ENCODE data around the gene CRADD.
"Not testable (repeated sequence)": the region's sequence is repeated elsewhere in the genome, so short reads cannot be mapped to it uniquely, and the experiment has no call there.

CRADD gene

DNA sequence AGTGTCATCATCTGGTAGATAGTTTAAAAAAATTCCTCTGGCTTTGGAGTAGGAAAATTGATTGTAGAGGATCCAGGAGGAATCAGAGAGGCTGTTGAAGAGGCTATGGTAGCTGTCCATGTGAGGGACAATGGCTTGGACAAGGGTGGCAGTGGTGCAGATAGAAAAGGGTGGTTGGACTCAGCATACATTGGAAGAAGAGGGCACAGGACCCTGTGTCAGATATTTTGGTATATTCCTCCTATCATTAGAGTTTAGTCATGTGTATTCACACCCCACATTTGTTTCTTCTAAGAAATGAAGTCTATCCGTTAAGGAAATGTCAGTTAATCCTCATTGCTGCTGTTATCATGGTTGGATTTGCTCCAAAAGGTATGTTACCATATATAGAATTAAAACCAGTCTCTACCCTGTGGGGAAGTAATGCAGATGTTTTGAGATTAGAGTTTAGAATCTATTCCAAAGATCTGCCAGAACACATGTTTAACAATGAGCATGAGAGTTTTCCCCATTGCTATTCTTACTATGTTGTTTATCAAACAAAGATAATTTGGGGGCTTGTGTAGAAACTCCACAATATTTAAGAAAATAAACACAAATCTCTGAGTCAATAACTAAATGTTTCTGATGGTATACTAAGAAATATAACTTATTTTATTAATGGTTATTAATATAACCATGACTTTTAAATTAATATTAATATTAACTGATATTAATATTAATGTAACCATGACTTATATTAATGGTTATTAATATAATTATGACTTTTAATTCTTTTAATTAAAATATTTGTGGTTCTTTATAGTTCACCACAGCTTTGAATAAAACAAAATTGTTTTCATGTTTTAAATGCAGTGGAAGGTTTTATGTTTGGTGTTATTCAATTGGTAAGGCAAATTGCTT is 80.9 kb downstream of the CRADD start:
- DNase-seq (ENCODE audit: low read depth) = no peak

DNA sequence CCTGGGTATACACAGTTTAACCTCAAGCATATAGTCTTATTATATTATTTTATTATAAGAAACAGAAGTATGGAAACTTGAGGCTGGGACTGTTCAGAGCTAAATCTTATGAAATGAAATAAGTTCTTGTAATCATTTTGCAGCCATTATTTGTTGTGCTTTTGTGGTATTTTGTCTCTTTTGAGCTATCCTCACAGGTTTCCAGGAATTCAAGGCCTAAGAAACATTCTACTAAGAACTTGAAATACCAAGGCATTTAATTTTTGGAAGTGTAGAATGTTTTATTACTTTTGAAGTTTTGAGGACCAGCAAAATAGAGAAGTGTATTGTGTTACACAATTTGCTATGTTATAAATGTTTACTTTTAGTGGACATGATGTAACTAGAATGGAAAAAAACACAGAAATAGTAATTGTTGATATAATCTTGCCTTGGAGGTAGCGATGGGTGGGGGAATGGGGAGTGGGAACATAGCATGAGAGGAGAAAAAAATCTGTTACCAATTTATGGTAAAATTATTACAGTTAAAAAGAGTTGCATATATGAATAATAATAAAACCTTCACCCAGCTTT is 81.7 kb downstream of the CRADD start:
- no peak for DNase-seq (ENCODE audit: low read depth)

GRCh38 chr12:93759512-93760081 is 82.4 kb downstream of the CRADD start:
- DNase-seq (ENCODE audit: low read depth) = no peak

GRCh38 chr12:93760275-93760875 is 83.2 kb downstream of the CRADD start:
- DNase-seq (ENCODE audit: low read depth) = no peak

- DNase-seq (ENCODE audit: low read depth) = peak; percentile 72
Measured at GRCh38 chr12:93762059-93762719, 85.0 kb downstream of the CRADD start.

GRCh38 chr12:93762912-93763553 is 85.9 kb downstream of the CRADD start:
- DNase-seq (ENCODE audit: low read depth) = no peak

GRCh38 chr12:93763746-93764147 is 86.6 kb downstream of the CRADD start:
- no peak for DNase-seq (ENCODE audit: low read depth)

- DNase-seq (ENCODE audit: low read depth) = no peak
Measured at GRCh38 chr12:93766371-93766770, 89.2 kb downstream of the CRADD start.

- peak; percentile 81 for DNase-seq (ENCODE audit: low read depth)
Measured at GRCh38 chr12:93766796-93767523, 89.8 kb downstream of the CRADD start.

DNA sequence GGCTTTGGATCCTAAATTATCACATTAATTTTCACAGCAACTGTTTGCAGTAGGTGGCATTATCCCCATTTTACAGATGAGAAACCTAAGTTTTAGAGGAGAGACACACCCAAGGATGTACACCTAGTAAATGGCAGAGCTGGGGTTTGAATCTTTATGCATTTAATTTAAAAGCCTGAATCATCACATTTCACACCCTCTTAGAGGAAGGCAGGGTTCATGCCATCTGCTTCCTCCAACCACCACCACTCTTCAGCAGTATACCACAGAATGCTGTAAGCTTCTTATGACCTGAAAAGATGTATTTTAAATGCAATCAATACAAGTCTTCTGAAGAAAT is 90.3 kb downstream of the CRADD start:
- DNase-seq (ENCODE audit: low read depth) = peak; percentile 44

DNA sequence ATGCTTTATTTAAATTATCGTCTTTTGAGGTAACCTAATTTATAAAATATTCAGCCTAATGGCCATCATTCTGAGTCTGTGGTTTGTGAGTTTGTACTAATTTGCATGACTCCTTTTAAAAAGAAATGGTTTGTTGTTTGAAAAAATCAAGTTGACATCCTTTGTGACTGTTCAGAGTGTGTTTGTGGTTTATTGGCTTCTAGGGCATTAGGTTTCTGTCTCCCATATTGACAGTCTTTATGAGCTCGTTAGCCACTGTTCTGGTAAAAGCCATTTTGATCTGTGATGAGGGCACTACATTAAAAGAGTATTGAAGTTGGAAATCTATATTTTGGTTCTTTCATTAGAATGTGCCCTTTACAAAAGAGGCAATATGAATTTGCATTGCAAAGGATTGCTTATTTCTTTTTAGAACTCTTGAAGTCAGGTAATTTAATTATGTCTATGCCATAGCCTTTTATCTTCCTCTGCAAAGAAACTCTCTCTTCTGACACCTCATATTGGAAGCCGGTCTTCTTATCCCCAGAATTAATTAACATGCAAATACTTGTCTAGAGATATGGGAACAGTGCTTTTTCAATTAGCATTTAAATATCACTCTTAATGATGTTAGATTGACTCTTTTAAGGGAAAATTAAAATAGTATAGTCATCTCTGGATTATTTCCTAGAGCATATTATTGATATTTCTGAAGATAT is 95.0 kb downstream of the CRADD start:
- DNase-seq (ENCODE audit: low read depth) = no peak

GRCh38 chr12:93773122-93773871 is 96.1 kb downstream of the CRADD start:
- peak; percentile 62 for DNase-seq (ENCODE audit: low read depth)

DNA sequence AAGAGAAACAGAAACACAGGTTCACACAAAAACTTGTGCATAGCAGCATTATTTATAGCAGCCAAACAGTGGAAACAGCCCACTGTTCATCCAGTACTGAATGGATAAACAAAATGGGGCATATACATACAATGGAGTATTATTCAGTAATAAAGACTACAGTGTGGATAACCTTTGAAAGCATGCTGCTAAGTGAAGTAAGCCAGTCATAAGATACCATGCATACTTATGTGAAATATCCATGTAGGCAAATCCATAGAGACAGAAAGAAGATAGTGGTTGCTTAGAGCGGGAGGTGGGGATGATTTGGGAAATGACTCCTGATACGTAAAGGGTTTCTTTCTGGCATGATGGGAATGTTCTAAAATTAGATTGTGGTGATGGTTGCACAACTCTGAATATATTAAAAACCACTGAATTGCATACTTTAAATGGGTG is 99.4 kb downstream of the CRADD start:
- peak; percentile 65 for DNase-seq (ENCODE audit: low read depth)

- DNase-seq (ENCODE audit: low read depth) = peak; percentile 92
Measured at GRCh38 chr12:93777254-93777653, 100.1 kb downstream of the CRADD start.

DNA sequence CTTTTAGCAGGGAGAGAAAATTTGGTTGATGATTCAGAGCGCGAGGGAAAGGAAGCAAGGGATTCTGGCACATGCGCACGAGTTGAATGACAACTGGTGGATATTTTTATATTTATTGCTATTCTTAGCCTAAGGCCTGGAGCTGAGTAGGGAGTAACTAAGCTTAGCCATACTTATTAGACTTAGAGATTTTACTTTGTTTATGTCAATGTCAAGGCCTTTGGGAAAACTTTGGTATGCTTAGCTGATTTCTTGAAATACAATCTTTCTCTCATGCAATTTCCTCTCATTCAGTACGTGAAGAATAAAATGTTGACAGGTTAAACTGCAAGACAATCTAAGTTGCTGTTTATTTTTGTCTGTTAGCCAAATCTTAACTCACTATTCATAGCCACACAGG is 101.1 kb downstream of the CRADD start:
- DNase-seq (ENCODE audit: low read depth) = peak; percentile 88

DNA sequence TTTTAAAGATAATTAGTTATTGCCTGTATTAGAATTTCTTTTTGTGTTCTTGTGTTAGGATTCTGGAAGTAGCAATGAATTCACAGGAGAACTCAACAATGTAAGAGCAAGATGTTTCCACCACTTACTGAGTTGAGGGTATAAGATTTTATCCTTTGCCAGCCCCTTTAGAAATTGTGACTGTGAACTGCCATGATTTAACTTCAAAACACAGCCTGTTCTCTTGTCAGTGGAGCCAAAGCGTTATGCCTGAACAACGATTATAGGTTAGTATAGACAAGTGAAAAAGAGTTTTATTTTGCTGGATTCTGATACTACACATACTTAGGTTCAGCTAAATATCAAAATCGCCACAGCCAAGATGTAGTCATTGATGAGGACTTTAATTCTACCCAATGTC is 101.6 kb downstream of the CRADD start:
- no peak for DNase-seq (ENCODE audit: low read depth)

GRCh38 chr12:93780101-93780641 is 103.0 kb downstream of the CRADD start:
- peak; percentile 66 for DNase-seq (ENCODE audit: low read depth)

DNA sequence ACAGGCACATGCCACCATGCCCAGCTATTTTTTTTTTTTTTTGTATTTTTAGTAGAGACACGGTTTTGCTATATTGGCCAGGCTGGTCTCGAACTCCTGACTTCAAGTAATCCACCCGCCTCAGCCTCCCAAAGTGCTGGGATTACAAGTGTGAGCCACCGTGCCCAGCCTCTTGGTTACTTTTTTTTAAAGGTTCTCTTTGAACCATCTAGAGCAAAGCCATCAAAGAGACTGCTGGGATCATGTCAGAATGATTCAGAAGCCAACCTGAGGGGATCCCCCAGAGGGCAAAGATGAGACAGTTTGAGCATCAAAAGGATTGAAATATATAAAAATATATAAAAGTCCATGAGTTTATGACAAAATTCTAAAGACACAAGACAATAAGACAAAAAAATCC is 103.7 kb downstream of the CRADD start:
- DNase-seq (ENCODE audit: low read depth) = not testable (repeated sequence)

DNA sequence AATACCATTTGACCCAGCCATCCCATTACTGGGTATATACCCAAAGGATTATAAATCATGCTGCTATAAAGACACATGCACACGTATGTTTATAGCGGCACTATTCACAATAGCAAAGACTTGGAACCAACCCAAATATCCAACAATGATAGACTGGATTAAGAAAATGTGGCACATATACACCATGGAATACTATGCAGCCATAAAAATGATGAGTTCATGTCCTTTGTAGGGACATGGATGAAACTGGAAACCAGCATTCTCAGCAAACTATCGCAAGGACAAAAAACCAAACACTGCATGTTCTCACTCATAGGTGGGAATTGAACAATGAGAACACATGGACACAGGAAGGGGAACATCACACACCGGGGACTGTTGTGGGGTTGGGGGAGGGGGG is 104.8 kb downstream of the CRADD start:
- DNase-seq (ENCODE audit: low read depth) = not testable (repeated sequence)

Measured in ELR (cell line).